Measurements from ENCODE around the gene PCLAF. TPM values are rescaled to one million over a fixed set of nuclear protein-coding genes. Genes with fewer than 3 reads are reported as not detected.

The PCLAF gene
- total and polyA plus RNA-seq, 2 of the 13 experiments (the other 11 are each of a cell fraction or from before 2014, with no cell fraction given) = 98.6 to 98.9 TPM

GRCh38 chr15:64387562-64388168, 6.4 kb upstream of the PCLAF start, which contains the start of gene TRIP4 (continued):
- 0 out of 2 replicates have a peak, but pooled peaks have one; percentile 60 for TF ChIP-seq ZNF672 (CRISPR knock-in tag; IDR thresholded peaks at IDR 0.05)
- TF ChIP-seq ZNF205 (CRISPR knock-in tag; IDR thresholded peaks at IDR 0.05) = peak; percentile 96
- peak; percentile 85 for TF ChIP-seq ZNF547 (CRISPR knock-in tag; IDR thresholded peaks at IDR 0.05)
- TF ChIP-seq THRA (CRISPR knock-in tag; IDR thresholded peaks at IDR 0.05; ENCODE audit: borderline replicate concordance) = peak; percentile 90
- TF ChIP-seq BCL3 (CRISPR knock-in tag; IDR thresholded peaks at IDR 0.05) = peak; percentile 72
- TF ChIP-seq MATR3 (CRISPR knock-in tag; IDR thresholded peaks at IDR 0.05) = no peak
- peak; percentile 63; the same call in 1 of the 2 replicates for TF ChIP-seq ZNF598 (CRISPR knock-in tag; IDR thresholded peaks at IDR 0.05; ENCODE audit: borderline replicate concordance)
- 0 out of 2 replicates have a peak, but pooled peaks have one; percentile 68 for TF ChIP-seq ZNF773 (CRISPR knock-in tag; IDR thresholded peaks at IDR 0.05; ENCODE audit: borderline replicate concordance)
- TF ChIP-seq SIN3A (IDR thresholded peaks at IDR 0.05; ENCODE audit: borderline replicate concordance, low read depth, low read length) = peak; percentile 99; the same call in 1 of the 2 replicates
- TF ChIP-seq ZNF691 (CRISPR knock-in tag; IDR thresholded peaks at IDR 0.05; ENCODE audit: borderline replicate concordance, low read depth) = peak; percentile 97
- TF ChIP-seq BORCS8-MEF2B (CRISPR knock-in tag; IDR thresholded peaks at IDR 0.05) = peak; percentile 94
- peak; percentile 71; the same call in 1 of the 2 replicates for TF ChIP-seq ZNF33B (CRISPR knock-in tag; IDR thresholded peaks at IDR 0.05)
- TF ChIP-seq ZNF703 (CRISPR knock-in tag; IDR thresholded peaks at IDR 0.05; ENCODE audit: borderline replicate concordance) = 0 out of 2 replicates have a peak, but pooled peaks have one; percentile 34
- TF ChIP-seq HCFC1 (IDR thresholded peaks at IDR 0.05; ENCODE audit: low read depth, low read length) = peak; percentile 85
- no peak for TF ChIP-seq ZNF282 (IDR thresholded peaks at IDR 0.05; ENCODE audit: partially characterized antibody)
- TF ChIP-seq, protein P1, sequence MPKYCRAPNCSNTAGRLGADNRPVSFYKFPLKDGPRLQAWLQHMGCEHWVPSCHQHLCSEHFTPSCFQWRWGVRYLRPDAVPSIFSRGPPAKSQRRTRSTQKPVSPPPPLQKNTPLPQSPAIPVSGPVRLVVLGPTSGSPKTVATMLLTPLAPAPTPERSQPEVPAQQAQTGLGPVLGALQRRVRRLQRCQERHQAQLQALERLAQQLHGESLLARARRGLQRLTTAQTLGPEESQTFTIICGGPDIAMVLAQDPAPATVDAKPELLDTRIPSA (CRISPR knock-in tag; IDR thresholded peaks at IDR 0.05; ENCODE audit: borderline replicate concordance) = no peak; the same call in 1 of the 2 replicates
- TF ChIP-seq CSRNP1 (CRISPR knock-in tag; IDR thresholded peaks at IDR 0.05) = peak; percentile 87; the same call in 1 of the 2 replicates
- no peak for TF ChIP-seq ZFP62 (CRISPR knock-in tag; IDR thresholded peaks at IDR 0.05)
- 0 out of 4 replicates have a peak, but pooled peaks of 1 of the 2 experiments have one; percentile 38 for TF ChIP-seq NR2F1 (CRISPR knock-in tag; IDR thresholded peaks at IDR 0.05)
- TF ChIP-seq YEATS2 (CRISPR knock-in tag; IDR thresholded peaks at IDR 0.05; ENCODE audit: borderline replicate concordance) = peak; percentile 97
- TF ChIP-seq CHCHD3 (CRISPR knock-in tag; IDR thresholded peaks at IDR 0.05) = 0 out of 2 replicates have a peak, but pooled peaks have one; percentile 29
- peak; percentile 79; the same call in 1 of the 2 replicates for TF ChIP-seq KLF15 (CRISPR knock-in tag; IDR thresholded peaks at IDR 0.05; ENCODE audit: borderline replicate concordance)
- TF ChIP-seq KLF9 (CRISPR knock-in tag; IDR thresholded peaks at IDR 0.05; ENCODE audit: low read depth) = peak; percentile 76

All from HepG2 (cell line).